ENCODE measurements around the gene BLVRB. TPM values are rescaled to one million over a fixed set of nuclear protein-coding genes. Genes with fewer than 3 reads are reported as not detected.

BLVRB gene
- total and polyA plus RNA-seq, 2 of the 8 experiments (the other 6 are each of a cell fraction or from before 2014, with no cell fraction given), result 28.7 to 182 TPM

DNA sequence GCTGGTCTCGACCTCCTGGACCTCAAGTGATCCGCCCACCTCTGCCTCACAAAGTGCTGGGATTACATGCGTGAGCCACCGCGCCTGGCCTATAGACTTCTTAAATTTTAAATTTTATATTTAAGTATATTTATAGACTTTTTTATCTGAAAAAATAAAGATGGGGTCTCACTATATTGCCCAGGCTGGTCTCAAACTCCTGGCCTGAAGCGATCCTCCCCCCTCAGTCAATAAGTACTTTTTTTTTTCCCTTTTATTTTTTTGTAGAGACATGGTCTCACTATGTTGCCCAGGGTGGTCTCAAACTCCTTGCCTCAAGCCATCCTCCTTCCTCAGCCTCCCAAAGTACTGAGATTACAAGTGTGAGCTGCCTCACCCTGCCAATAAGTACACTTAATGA lies 41.6 kb downstream of the BLVRB start:
- POLR2A ChIA-PET (ENCODE audit: partially characterized antibody), result interaction anchor here (0.7 to 3.1 kb wide), 5 partner anchors 9 to 373 kb away, joined by 3 to 20 read pairs (median 3); partner anchors contain the start of genes PRX and SERTAD3
- no peaks in the 10 kb centered on the region for H3K9me3 ChIP-seq (ENCODE audit: insufficient read depth in 2 of 2, low read depth in 1 of 2, low read length in 1 of 2)
- no peak overlapping the region for H3K4ac ChIP-seq (replicated peaks; ENCODE audit: insufficient read length, low read depth, low read length)
- peaks cover 0 to 2% (median 0%) of the 10 kb centered on the region in 4 experiments; a peak in 2 of 8 replicates for H3K36me3 ChIP-seq (ENCODE audit: control insufficient read depth in 2 of 4, insufficient read depth in 4 of 4, low read length in 3 of 4)
- no peak overlapping the region for H3K18ac ChIP-seq (ENCODE audit: extremely low read depth, low read length)
- H4K20me1 ChIP-seq (replicated peaks in 1 of 2; ENCODE audit: control insufficient read depth in 1 of 2, insufficient read depth in 2 of 2, low read length in 2 of 2), result no peaks in the 10 kb centered on the region
- DNase-seq (ENCODE audit: low read depth in 1 of 2, low spot score in 2 of 2), result no peak
- CTCF ChIA-PET (ENCODE audit: partially characterized antibody), result interaction anchor here (1.3 to 3.3 kb wide), 7 partner anchors 9 to 118 kb away, joined by 4 to 16 read pairs (median 8); partner anchors contain the start of gene SERTAD3
- peak overlapping the region in 1 of 2 experiments; percentile 95; a peak in 2 of 4 replicates for H3K4me2 ChIP-seq (ENCODE audit: insufficient read depth in 1 of 2, low read depth in 2 of 2, low read length in 2 of 2)
- H3K56ac ChIP-seq (replicated peaks; ENCODE audit: insufficient read length, low read depth, low read length), result no peak overlapping the region
- no peak overlapping the region for H2BK120ac ChIP-seq (replicated peaks; ENCODE audit: low read depth, low read length)
- no peak overlapping the region for H3K14ac ChIP-seq (ENCODE audit: insufficient read length)
- no peak overlapping the region for H2BK12ac ChIP-seq (ENCODE audit: low read depth, low read length)
- H3K79me2 ChIP-seq (ENCODE audit: control insufficient read depth in 1 of 2, insufficient read depth in 2 of 2, low read length in 2 of 2), result no peaks in the 10 kb centered on the region
- peaks cover 12% of the 10 kb centered on the region for H3K23me2 ChIP-seq (ENCODE audit: low read depth, low read length)
- FAIRE-seq, result no peak
- H3K27me3 ChIP-seq (replicated peaks in 1 of 4; ENCODE audit: control insufficient read depth in 3 of 4, extremely low read depth in 1 of 4, insufficient read depth in 3 of 4, low read length in 3 of 4), result no peaks in the 10 kb centered on the region; a peak in 1 of 7 replicates
- H2BK20ac ChIP-seq (ENCODE audit: low read length), result no peak overlapping the region
- no peak overlapping the region for H4K91ac ChIP-seq (replicated peaks; ENCODE audit: insufficient read length, low read length)
- H3K79me1 ChIP-seq (ENCODE audit: low read depth, low read length), result no peaks in the 10 kb centered on the region; the same call in 1 of the 2 replicates
- no peak overlapping the region for H2AK5ac ChIP-seq (ENCODE audit: low read depth, low read length)
- no peak overlapping the region for H4K5ac ChIP-seq (ENCODE audit: insufficient read length, low read depth, low read length)
- no peak overlapping the region for H3K23ac ChIP-seq (ENCODE audit: insufficient read length)
- no peak overlapping the region for H3K9ac ChIP-seq (replicated peaks in 1 of 4; ENCODE audit: extremely low read depth in 1 of 4, low read depth in 3 of 4, low read length in 3 of 4)
- 0 out of 8 replicates have a peak overlapping the region, but pooled peaks of 1 of the 4 experiments have one; percentile 77 for H3K4me3 ChIP-seq (ENCODE audit: extremely low read depth in 1 of 4, insufficient read depth in 2 of 4, low read depth in 3 of 4, low read length in 4 of 4)
- H2BK5ac ChIP-seq (ENCODE audit: low read depth, low read length), result no peak overlapping the region
- no peak overlapping the region for H4K8ac ChIP-seq (ENCODE audit: extremely low read depth, insufficient read depth, low read length)
- H2AFZ ChIP-seq (ENCODE audit: low read length), result no peak overlapping the region
- 96% methylated on average over 6 of the region's 6 CpGs; no CpG with 5 or more reads in 1 of the 2 experiments for WGBS, 2 experiments (ENCODE audit: extremely low coverage in 1 of 2, insufficient coverage in 1 of 2, insufficient read length in 1 of 2, insufficient replicate concordance in 2 of 2, low coverage in 1 of 2, low lambda C conversion rate in 2 of 2, missing lambda C conversion rate in 1 of 2)
- H3K27ac ChIP-seq (ENCODE audit: low read depth, low read length), result no peak overlapping the region
- no peak overlapping the region for H2BK15ac ChIP-seq (ENCODE audit: low read length)
- H3K4me1 ChIP-seq (replicated peaks in 1 of 4; ENCODE audit: control insufficient read depth in 3 of 4, insufficient read depth in 4 of 4, low read length in 3 of 4), result peaks cover 0 to 6% (median 4%) of the 10 kb centered on the region in 4 experiments; a peak in 3 of 7 replicates
- TF ChIP-seq SIRT6 (IDR thresholded peaks at IDR 0.05; ENCODE audit: low read length) (no peak), JUN (IDR thresholded peaks at IDR 0.05; ENCODE audit: low read depth, low read length) (no peak), HDAC6 (IDR thresholded peaks at IDR 0.05; ENCODE audit: low read depth, low read length) (no peak), RFX5 (IDR thresholded peaks at IDR 0.05; ENCODE audit: borderline replicate concordance, low read depth, low read length) (no peak), KDM4A (IDR thresholded peaks at IDR 0.05; ENCODE audit: low read depth, low read length, severe bottlenecking) (no peak), CHD2 (IDR thresholded peaks at IDR 0.05; ENCODE audit: low read length) (no peak), BACH1 (IDR thresholded peaks at IDR 0.05; ENCODE audit: low read length) (no peak), RAD21 (IDR thresholded peaks at IDR 0.05 in 1 of 2, conservative IDR thresholded peaks at IDR 0.05 in 1 of 2; ENCODE audit: low read depth in 2 of 2, low read length in 2 of 2) (no peak), SP1 (IDR thresholded peaks at IDR 0.05; ENCODE audit: low read depth, low read length) (no peak), RNF2 (IDR thresholded peaks at IDR 0.05; ENCODE audit: borderline replicate concordance, low read depth, low read length, missing control alignments, poor library complexity, severe bottlenecking) (no peak), SRF (IDR thresholded peaks at IDR 0.05; ENCODE audit: low read depth, low read length) (no peak)
- TF ChIP-seq, protein P1, sequence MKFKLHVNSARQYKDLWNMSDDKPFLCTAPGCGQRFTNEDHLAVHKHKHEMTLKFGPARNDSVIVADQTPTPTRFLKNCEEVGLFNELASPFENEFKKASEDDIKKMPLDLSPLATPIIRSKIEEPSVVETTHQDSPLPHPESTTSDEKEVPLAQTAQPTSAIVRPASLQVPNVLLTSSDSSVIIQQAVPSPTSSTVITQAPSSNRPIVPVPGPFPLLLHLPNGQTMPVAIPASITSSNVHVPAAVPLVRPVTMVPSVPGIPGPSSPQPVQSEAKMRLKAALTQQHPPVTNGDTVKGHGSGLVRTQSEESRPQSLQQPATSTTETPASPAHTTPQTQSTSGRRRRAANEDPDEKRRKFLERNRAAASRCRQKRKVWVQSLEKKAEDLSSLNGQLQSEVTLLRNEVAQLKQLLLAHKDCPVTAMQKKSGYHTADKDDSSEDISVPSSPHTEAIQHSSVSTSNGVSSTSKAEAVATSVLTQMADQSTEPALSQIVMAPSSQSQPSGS (IDR thresholded peaks at IDR 0.05; ENCODE audit: low read length), result no peak

Measured in H1 (cell line).